ENCODE data around the gene FBN1.

The FBN1 gene

DNA sequence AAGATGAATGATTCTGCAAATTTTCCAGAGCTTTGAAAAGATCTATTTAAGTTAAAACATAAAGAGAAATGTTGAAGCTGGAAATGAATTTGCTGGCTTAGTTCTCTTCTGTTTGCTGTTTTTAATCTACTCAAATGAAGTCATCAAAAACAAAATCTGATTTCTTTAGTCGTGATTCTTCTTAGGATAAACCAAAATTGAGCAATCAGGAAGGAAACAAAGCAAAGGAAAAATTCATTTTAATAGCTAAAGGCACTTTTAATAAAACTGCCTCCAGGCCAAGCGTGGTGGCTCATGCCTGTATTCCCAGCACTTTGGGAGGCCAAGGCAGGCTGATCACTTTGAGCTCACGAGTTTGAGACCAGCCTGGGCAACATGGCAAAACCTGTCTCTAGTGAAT lies 223.1 kb downstream of the FBN1 start:
- no peak overlapping the region for H3K4me3 ChIP-seq (ENCODE audit: low read length in 2 of 2)
- H3K4me1 ChIP-seq (ENCODE audit: control insufficient read depth, insufficient read depth, low read length), result no peaks in the 10 kb centered on the region
- H3K27me3 ChIP-seq (ENCODE audit: control insufficient read depth in 1 of 2, insufficient read depth in 2 of 2, low read length in 2 of 2), result no peaks in the 10 kb centered on the region
- no peaks in the 10 kb centered on the region for H3K9me3 ChIP-seq (ENCODE audit: control insufficient read depth in 2 of 2, low read length in 2 of 2)
- peaks cover 36 to 59% of the 10 kb centered on the region in 2 donors for H3K36me3 ChIP-seq (ENCODE audit: control insufficient read depth in 2 of 2, insufficient read depth in 2 of 2, low read length in 2 of 2)
- no peak overlapping the region for H3K9ac ChIP-seq (ENCODE audit: low read length in 2 of 2)
- no peak overlapping the region for H3K27ac ChIP-seq (ENCODE audit: low read length)

DNA sequence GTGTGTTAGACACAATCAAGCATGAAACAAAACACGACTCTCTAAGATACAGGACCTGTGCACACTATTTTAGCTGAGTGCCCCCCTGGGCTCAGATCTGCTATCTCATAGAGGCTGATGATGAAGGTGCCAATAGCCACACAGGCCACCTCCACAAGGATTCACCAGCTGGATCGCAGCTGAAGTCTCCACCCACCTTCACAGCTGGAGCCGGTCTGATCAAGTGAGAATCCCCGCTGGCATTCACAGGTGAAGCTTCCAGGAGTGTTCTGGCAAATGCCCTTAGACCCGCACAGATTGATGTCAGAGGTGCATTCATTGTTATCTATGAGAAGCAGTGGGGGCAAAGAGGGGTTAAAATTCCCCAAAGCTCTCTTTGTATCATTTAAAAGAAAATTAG lies 224.1 kb downstream of the FBN1 start:
- H3K9me3 ChIP-seq (ENCODE audit: control insufficient read depth in 2 of 2, low read length in 2 of 2), result no peaks in the 10 kb centered on the region
- H3K9ac ChIP-seq (ENCODE audit: low read length in 2 of 2), result no peak overlapping the region
- H3K4me1 ChIP-seq (ENCODE audit: control insufficient read depth, insufficient read depth, low read length), result no peaks in the 10 kb centered on the region
- peaks cover 34 to 54% of the 10 kb centered on the region in 2 donors for H3K36me3 ChIP-seq (ENCODE audit: control insufficient read depth in 2 of 2, insufficient read depth in 2 of 2, low read length in 2 of 2)
- no peaks in the 10 kb centered on the region for H3K27me3 ChIP-seq (ENCODE audit: control insufficient read depth in 1 of 2, insufficient read depth in 2 of 2, low read length in 2 of 2)
- H3K27ac ChIP-seq (ENCODE audit: low read length), result no peak overlapping the region
- H3K4me3 ChIP-seq (ENCODE audit: low read length in 2 of 2), result no peak overlapping the region

DNA sequence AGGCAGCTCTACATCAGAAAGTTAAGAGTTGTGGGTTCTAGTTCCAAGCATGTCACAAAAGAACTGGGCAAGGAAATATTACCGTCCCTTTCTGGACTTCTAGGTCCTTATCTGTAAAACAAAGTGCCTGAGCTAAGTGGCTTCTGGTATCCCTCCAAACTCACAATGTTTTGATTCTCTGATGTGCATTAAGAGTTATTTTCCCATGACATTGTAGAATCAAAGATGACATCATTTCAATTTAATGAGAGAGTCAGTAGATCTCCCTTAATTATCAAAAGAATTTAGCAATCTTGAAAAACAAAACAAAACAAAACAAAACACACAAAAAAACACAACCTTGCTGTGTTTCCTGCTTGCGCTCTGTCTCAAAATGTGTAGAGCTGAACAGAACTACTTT lies 225.6 kb downstream of the FBN1 start:
- Histone ChIP-seq H3K4me1 (ENCODE audit: control insufficient read depth, insufficient read depth, low read length) (peaks cover 3% of the 10 kb centered on the region), H3K27me3 (ENCODE audit: control insufficient read depth in 1 of 2, insufficient read depth in 2 of 2, low read length in 2 of 2) (no peaks in the 10 kb centered on the region), H3K9me3 (ENCODE audit: control insufficient read depth in 2 of 2, low read length in 2 of 2) (no peaks in the 10 kb centered on the region), H3K36me3 (ENCODE audit: control insufficient read depth in 2 of 2, insufficient read depth in 2 of 2, low read length in 2 of 2) (peaks cover 29 to 56% of the 10 kb centered on the region in 2 donors), H3K27ac (ENCODE audit: low read length) (no peak overlapping the region), H3K4me3 (ENCODE audit: low read length in 2 of 2) (no peak overlapping the region), H3K9ac (ENCODE audit: low read length in 2 of 2) (no peak overlapping the region)

DNA sequence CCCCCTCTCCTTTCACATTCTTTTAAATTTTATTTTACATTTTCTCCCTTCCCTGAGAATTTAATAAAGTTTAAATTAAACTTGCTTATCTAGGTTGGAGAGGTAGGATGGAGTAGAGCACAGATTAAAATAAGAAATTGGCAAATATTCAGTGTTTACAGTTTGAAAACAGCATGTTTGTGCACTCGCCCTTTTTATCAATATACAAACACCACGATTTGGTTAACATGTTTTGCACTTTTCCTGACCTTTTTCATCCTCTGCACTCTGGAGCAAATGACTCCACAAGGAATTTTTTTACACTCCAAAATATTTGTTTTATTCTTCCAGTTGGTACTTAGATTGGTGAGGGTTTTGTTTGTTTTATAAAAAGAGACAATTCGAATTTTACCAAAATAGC lies 227.2 kb downstream of the FBN1 start:
- no peaks in the 10 kb centered on the region for H3K9me3 ChIP-seq (ENCODE audit: control insufficient read depth in 2 of 2, low read length in 2 of 2)
- H3K27ac ChIP-seq (ENCODE audit: low read length), result no peak overlapping the region
- H3K36me3 ChIP-seq (ENCODE audit: control insufficient read depth in 2 of 2, insufficient read depth in 2 of 2, low read length in 2 of 2), result peaks cover 29 to 46% of the 10 kb centered on the region in 2 donors

DNA sequence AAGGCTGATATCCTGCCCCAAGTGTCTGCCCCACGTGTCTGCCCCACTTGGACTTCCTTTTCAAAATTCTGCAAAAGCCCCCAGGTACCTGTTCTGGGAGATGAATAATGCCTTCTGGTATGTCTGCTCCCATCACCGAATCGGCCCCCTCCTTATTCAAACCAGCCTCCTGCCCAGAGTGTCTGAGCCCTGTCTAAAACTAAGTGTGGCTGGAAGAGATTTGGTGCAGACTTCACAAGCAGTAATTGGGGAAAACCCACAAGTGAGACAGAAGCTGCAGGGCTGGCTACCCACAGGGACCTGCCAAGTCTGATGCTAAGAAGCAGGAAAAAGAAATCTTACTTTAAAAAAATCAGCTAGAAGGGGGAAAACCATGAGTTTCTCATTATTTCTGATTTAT lies 229.2 kb downstream of the FBN1 start:
- Histone ChIP-seq H3K36me3 (ENCODE audit: control insufficient read depth in 2 of 2, insufficient read depth in 2 of 2, low read length in 2 of 2) (peaks cover 20 to 46% of the 10 kb centered on the region in 2 donors), H3K4me1 (ENCODE audit: control insufficient read depth, insufficient read depth, low read length) (peaks cover 3% of the 10 kb centered on the region), H3K4me3 (ENCODE audit: low read length in 2 of 2) (no peak overlapping the region), H3K9ac (ENCODE audit: low read length in 2 of 2) (no peak overlapping the region), H3K9me3 (ENCODE audit: control insufficient read depth in 2 of 2, low read length in 2 of 2) (no peaks in the 10 kb centered on the region), H3K27ac (ENCODE audit: low read length) (no peak overlapping the region), H3K27me3 (ENCODE audit: control insufficient read depth in 1 of 2, insufficient read depth in 2 of 2, low read length in 2 of 2) (no peaks in the 10 kb centered on the region)

More for the DNA sequence above, 227.2 kb downstream of the FBN1 start:
- H3K4me1 ChIP-seq (ENCODE audit: control insufficient read depth, insufficient read depth, low read length), result peaks cover 3% of the 10 kb centered on the region
- H3K27me3 ChIP-seq (ENCODE audit: control insufficient read depth in 1 of 2, insufficient read depth in 2 of 2, low read length in 2 of 2), result no peaks in the 10 kb centered on the region
- H3K4me3 ChIP-seq (ENCODE audit: low read length in 2 of 2), result no peak overlapping the region
- H3K9ac ChIP-seq (ENCODE audit: low read length in 2 of 2), result no peak overlapping the region

DNA sequence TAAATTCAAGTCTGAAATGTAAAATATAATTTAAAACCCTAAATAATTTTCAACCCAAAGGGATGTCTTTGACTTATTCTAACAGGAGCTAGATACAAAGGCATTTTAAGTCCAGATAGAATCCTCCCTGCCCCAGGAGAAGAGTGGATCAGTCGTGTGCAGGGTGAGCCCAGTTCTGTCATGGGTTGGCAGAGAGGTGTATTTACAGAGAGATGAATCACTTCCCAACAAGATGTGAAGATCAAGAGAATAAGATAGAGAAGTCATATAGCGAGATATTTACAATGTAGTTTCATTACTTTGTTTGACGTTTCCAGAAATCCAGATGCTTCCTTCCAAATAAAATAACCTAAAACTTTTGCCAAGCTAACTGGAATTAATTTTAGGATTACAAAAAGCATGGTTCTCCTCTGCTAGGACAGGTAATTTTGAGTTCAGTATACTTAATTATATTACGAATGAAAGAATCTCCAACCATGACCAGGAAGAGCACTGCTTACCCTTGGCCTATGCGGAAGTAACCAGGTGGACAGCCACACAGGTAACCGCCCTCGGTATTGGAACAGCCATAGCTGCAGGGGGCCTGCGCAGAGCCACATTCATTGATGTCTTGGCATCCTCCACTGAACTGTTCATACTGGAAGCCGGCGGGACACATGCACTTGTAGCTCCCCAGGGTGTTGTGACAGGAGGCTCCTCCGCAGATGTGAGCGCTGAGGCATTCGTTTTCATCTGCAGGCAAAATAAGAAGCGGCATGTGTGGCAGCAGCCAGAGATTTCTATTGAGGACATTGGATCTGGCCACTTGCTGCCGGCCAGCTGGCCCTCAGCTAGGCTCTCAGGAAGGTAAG lies 230.2 kb downstream of the FBN1 start:
- Histone ChIP-seq H3K4me1 (ENCODE audit: control insufficient read depth, insufficient read depth, low read length) (peaks cover 3% of the 10 kb centered on the region), H3K36me3 (ENCODE audit: control insufficient read depth in 2 of 2, insufficient read depth in 2 of 2, low read length in 2 of 2) (peaks cover 18 to 39% of the 10 kb centered on the region in 2 donors), H3K4me3 (ENCODE audit: low read length in 2 of 2) (no peak overlapping the region), H3K27ac (ENCODE audit: low read length) (no peak overlapping the region), H3K27me3 (ENCODE audit: control insufficient read depth in 1 of 2, insufficient read depth in 2 of 2, low read length in 2 of 2) (no peaks in the 10 kb centered on the region), H3K9me3 (ENCODE audit: control insufficient read depth in 2 of 2, low read length in 2 of 2) (no peaks in the 10 kb centered on the region), H3K9ac (ENCODE audit: low read length in 2 of 2) (no peak overlapping the region)

DNA sequence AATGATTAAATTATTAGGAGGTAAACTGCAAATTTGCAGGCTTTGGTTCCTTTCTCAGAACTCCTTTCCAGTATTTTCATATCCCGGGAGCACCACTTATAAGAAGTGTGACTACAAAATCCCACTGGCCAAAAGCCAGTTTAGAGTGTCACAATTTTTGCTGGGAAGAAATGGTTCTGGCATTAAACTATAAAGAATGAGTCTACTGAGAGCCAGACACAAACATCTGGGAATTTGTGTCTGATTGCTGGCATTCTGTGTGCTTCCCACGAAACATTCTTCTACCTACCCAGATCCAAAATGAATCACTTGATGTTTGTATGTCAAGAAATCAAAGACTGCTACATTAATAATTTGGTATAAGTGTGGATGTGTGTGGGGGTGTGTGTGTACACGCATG lies 231.5 kb downstream of the FBN1 start:
- peaks cover 3% of the 10 kb centered on the region for H3K4me1 ChIP-seq (ENCODE audit: control insufficient read depth, insufficient read depth, low read length)
- peaks cover 12 to 31% of the 10 kb centered on the region in 2 donors for H3K36me3 ChIP-seq (ENCODE audit: control insufficient read depth in 2 of 2, insufficient read depth in 2 of 2, low read length in 2 of 2)
- H3K9me3 ChIP-seq (ENCODE audit: control insufficient read depth in 2 of 2, low read length in 2 of 2), result no peaks in the 10 kb centered on the region
- H3K4me3 ChIP-seq (ENCODE audit: low read length in 2 of 2), result no peak overlapping the region
- no peak overlapping the region for H3K9ac ChIP-seq (ENCODE audit: low read length in 2 of 2)
- H3K27ac ChIP-seq (ENCODE audit: low read length), result no peak overlapping the region
- H3K27me3 ChIP-seq (ENCODE audit: control insufficient read depth in 1 of 2, insufficient read depth in 2 of 2, low read length in 2 of 2), result no peaks in the 10 kb centered on the region

DNA sequence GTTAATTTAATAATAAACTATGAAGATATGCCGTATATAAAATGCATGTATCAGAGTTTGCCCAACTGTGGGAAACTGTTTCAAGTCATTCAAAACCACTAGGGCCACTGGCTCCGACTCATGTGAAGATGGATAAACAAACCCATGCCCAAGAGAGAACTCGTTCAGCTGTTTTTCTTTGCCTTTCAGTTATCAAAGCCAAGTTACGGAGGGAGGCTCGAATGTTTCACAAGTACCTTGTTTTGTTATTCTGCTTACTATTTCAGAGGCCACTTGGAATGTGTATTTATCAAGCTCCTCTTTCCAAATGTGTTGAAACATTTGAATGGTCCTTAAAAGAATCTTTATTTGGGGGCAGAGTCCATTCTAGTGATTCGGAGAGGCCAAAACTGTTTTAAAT lies 232.2 kb downstream of the FBN1 start:
- H3K27ac ChIP-seq (ENCODE audit: low read length), result no peak overlapping the region
- peaks cover 3% of the 10 kb centered on the region for H3K4me1 ChIP-seq (ENCODE audit: control insufficient read depth, insufficient read depth, low read length)
- H3K9ac ChIP-seq (ENCODE audit: low read length in 2 of 2), result no peak overlapping the region
- H3K9me3 ChIP-seq (ENCODE audit: control insufficient read depth in 2 of 2, low read length in 2 of 2), result no peaks in the 10 kb centered on the region
- H3K27me3 ChIP-seq (ENCODE audit: control insufficient read depth in 1 of 2, insufficient read depth in 2 of 2, low read length in 2 of 2), result no peaks in the 10 kb centered on the region
- peaks cover 12 to 26% of the 10 kb centered on the region in 2 donors for H3K36me3 ChIP-seq (ENCODE audit: control insufficient read depth in 2 of 2, insufficient read depth in 2 of 2, low read length in 2 of 2)
- H3K4me3 ChIP-seq (ENCODE audit: low read length in 2 of 2), result no peak overlapping the region

DNA sequence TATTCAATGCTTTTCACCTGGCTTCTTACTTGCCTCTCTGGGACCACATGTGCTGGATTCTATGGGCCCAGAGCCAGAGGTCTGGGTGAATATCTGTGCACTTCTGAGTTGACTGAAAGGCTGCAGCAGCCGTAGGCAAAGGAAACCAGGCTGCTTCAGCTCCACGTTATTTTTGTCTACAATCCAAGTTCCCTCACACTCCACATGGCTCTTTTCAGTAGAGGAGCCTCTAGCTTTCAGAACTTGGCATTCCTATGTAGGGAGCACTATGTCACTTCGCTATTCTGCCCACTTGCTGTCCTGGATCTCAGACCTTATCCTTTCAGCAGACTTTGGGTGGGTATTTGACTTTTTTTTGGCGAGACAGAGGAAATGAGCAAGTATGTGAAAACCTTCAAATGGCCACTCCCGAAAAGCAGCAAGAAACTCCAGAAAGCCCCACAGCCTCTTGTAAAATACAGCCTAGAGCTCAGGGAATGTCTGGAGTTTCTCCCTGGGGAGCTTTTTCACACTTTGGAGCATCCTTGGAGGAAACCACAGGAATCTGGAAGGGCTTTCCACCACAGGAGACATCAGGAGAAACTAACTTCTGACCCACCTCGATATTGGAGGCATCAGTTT lies 233.4 kb downstream of the FBN1 start:
- H3K36me3 ChIP-seq (ENCODE audit: control insufficient read depth in 2 of 2, insufficient read depth in 2 of 2, low read length in 2 of 2), result peaks cover 12 to 23% of the 10 kb centered on the region in 2 donors
- H3K4me3 ChIP-seq (ENCODE audit: low read length in 2 of 2), result no peak overlapping the region
- no peaks in the 10 kb centered on the region for H3K9me3 ChIP-seq (ENCODE audit: control insufficient read depth in 2 of 2, low read length in 2 of 2)
- peaks cover 3% of the 10 kb centered on the region for H3K4me1 ChIP-seq (ENCODE audit: control insufficient read depth, insufficient read depth, low read length)
- H3K27ac ChIP-seq (ENCODE audit: low read length), result no peak overlapping the region
- H3K27me3 ChIP-seq (ENCODE audit: control insufficient read depth in 1 of 2, insufficient read depth in 2 of 2, low read length in 2 of 2), result no peaks in the 10 kb centered on the region
- no peak overlapping the region for H3K9ac ChIP-seq (ENCODE audit: low read length in 2 of 2)

DNA sequence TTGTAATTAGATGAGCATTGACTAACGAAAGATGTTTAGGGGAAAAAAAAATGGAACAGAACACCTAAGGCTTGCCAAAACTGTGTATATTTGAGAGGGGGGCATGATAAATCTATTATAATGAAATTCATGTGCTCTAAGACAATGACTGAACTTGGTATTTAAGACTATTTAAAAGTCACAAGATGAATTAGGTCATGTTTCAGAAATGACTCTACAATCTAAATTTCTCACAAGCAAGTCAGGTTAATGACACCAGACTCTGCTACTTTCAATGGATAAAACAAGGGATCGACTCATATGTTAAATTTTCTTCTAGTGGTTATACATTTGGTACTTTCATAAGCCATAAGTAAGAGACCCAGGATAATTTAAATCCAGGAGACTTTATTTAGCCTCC lies 235.9 kb downstream of the FBN1 start:
- Histone ChIP-seq H3K9ac (ENCODE audit: low read length in 2 of 2) (no peak overlapping the region), H3K36me3 (ENCODE audit: control insufficient read depth in 2 of 2, insufficient read depth in 2 of 2, low read length in 2 of 2) (peaks cover 10 to 12% of the 10 kb centered on the region in 2 donors), H3K27ac (ENCODE audit: low read length) (no peak overlapping the region), H3K4me3 (ENCODE audit: low read length in 2 of 2) (no peak overlapping the region), H3K9me3 (ENCODE audit: control insufficient read depth in 2 of 2, low read length in 2 of 2) (no peaks in the 10 kb centered on the region), H3K27me3 (ENCODE audit: control insufficient read depth in 1 of 2, insufficient read depth in 2 of 2, low read length in 2 of 2) (no peaks in the 10 kb centered on the region), H3K4me1 (ENCODE audit: control insufficient read depth, insufficient read depth, low read length) (no peaks in the 10 kb centered on the region)

DNA sequence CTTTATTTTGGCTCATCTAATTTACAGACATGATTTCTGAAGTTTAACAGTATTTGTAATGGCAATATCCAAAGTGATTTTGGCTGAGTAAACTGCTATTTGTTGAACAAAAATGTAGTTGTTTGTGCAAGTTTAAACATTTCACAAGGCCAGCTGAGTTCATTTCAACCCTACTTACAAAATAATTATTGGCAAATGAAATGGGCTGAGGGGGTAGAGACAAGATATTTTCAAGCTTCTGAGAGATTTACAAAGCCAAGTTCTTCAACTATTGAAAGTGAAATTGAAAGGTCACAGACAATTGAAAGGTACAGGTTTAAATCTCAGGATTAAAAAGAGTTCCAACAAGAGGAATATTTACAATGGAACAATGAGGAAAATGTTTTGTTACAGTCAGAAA lies 237.2 kb downstream of the FBN1 start:
- H3K27me3 ChIP-seq (ENCODE audit: control insufficient read depth in 1 of 2, insufficient read depth in 2 of 2, low read length in 2 of 2), result no peaks in the 10 kb centered on the region
- no peak overlapping the region for H3K9ac ChIP-seq (ENCODE audit: low read length in 2 of 2)
- H3K27ac ChIP-seq (ENCODE audit: low read length), result no peak overlapping the region
- H3K9me3 ChIP-seq (ENCODE audit: control insufficient read depth in 2 of 2, low read length in 2 of 2), result no peaks in the 10 kb centered on the region
- peaks cover 6 to 12% of the 10 kb centered on the region in 2 donors for H3K36me3 ChIP-seq (ENCODE audit: control insufficient read depth in 2 of 2, insufficient read depth in 2 of 2, low read length in 2 of 2)
- H3K4me3 ChIP-seq (ENCODE audit: low read length in 2 of 2), result no peak overlapping the region
- no peaks in the 10 kb centered on the region for H3K4me1 ChIP-seq (ENCODE audit: control insufficient read depth, insufficient read depth, low read length)

Measured in stomach smooth muscle (tissue), 2 donors.